ENCODE data around the gene ZNF839.
"Not testable (repeated sequence)": the region's sequence is repeated elsewhere in the genome, so short reads cannot be mapped to it uniquely, and the experiment has no call there.

ZNF839 gene

DNA sequence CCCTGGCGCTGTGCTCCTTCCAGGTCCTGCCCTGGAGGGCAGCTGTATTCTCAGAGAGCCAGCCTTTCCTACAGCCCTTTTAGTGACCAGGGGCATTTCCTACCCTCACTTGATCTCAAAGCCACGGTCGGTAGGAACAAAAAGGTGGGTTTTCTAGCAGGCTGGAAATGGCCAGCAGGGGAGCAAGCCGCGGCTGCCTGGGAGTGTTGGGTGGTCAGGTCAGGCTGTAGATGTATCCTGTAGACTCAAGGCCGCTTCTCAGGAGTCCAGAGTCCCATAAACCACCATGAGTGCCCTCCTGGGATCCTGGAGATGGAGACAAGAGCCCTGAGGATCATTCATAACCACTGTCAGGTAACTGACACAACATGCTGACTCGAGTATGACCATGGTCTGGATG lies 24.5 kb downstream of the ZNF839 start:
- DNase-seq = no peak

DNA sequence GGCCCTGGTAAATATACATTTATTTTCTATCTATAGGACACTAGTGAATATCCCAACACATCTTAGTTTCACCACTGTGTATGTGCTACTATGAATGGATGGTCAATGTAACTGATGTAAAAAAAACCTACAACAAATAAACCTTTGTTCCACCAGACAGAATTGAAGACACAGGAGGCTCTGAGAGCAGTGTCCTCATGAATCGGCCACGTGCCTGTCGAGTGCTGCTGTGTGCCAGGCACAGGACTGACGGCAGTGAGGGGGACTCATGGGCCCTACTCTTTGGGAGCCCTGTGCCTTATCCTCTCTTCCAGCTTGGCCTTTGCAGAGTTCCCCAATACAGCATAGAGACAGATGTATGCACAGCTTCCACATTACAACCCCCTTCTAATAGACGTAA lies 24.9 kb downstream of the ZNF839 start:
- no peak for DNase-seq

DNA sequence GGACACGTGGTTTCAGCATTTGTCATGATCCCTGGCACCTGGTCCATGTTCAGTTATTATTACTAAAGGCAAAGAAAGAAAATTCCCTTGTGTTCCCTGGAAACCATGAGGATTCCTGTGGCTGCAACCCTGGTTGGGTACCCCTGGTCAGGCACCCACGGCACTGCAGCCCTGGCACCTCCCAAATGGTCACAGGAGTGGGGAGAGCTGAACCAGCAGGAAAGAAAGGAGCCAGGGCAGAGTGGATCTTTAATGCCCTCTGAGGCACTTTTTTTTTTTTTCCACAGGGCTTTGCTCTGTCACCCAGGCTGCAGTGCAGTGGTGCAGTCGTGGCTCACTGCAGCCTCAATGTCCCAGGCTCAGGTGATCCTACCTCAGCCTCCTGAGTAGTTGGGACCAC lies 25.7 kb downstream of the ZNF839 start:
- DNase-seq = no peak

DNA sequence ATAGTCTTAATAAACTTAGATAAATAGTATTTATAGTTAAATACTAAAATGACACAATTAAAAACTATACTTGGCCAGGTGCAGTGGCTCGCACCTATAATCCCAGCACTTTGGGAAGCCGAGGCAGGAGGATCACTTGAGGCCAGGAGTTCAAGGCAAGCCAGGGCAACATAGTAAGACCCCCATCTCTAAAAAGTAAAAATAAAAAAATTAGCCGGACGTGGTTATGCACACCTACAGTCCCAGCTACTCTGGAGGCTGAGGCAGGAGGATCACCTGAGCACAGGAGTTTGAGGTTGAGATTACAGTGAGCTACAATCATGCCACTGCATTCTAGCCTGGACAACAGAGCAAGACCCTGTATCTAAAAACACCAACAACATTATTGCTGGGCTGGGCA lies 27.1 kb downstream of the ZNF839 start:
- no peak for DNase-seq

DNA sequence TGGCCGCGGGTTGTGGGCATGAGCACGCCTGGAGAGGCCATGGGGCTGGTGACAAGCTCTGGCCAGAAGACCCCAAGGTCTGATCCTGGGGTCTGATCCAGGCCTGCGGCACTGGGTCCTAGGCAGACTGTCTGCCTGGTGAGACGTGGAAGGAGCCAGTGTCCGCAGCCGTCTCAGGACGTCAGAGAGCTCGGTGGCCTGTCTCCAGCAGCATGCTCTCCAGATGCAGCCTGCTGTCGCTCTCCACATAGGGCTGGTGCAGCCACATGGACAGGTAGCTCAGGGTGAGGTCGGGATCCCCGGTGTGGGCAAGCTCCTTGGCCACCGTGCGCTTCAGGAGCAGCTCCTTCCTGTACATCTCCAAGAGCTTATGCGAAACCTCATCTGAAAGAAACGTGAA lies 28.8 kb downstream of the ZNF839 start:
- no peak for DNase-seq

DNA sequence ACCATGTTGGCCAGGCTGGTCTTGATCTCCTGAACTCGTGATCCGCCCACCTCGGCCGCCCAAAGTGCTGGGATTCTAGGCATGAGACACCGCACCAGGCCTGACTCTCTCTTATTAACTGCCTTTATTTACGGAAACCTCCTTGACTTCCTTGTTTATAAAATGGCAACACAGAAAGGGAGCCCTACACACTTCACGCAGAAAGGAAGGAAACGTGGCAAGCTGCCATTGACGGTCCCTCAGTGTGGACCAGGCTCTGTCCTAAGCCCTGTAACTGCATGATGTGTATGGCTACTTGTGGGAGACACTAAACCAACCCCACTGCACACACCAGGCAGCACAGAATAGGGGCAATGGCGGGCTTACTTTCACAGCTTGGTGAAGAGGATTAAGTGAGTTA lies 31.5 kb downstream of the ZNF839 start:
- DNase-seq = no peak

DNA sequence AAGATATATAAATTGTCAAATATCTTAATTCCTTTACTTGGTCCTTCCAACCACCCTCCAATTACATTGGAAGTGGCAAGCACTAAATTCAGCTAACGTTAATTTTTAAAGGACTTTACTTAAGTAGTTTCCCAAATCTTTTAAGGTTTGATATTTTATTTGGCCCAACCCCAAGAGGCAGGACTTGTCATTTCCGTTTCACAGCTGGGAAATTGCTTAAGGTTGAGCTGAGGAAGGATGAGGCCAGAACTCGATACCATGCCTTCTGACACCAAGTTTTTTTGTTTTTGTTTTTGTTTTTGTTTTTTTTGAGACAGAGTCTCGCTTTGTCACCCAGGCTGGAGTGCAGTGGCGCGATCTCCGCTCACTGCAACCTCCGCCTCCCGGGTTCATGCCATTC lies 32.0 kb downstream of the ZNF839 start:
- not testable (repeated sequence) for DNase-seq

DNA sequence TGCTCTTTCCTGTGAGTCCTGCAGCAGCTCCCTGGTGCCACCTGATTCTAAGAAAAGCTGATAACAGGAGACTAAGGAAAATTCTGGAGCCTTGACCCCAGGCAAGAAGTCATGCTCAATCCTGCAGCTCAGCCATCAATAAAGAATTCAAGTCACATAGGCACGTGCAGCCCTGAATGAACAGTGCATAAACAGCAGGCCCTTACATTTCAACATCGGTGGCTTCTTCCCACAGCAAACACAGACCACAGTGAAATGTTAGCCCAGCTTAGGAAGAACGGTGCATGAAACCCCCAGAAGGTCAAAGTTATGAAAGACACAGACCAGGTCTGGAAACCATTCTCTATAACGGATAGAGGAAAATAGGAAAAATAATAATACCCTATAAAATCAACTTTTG lies 32.7 kb downstream of the ZNF839 start:
- DNase-seq = no peak

DNA sequence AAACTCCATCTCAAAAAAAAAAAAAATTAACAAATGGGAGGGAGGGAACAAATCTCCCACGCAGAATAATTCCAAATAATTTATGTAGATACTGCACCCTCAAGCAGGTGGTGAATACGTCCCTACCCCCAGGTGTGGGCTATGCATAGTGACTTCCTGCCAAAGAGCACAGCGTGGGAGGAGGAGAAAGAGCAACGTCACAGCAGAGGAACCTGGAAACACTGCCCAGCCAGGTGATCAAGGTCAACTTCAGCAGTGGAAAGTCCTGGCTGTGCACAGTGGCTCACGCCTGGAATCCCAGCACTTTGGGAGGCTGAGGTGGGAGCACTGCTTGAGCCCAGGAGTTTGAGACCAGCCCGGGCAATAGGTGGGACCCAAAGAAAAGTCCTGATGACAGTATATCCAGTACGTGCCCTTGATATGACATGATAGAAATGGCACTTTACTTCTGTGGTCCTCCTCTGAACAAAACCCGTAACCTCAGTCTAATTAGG lies 33.6 kb downstream of the ZNF839 start:
- DNase-seq = no peak

DNA sequence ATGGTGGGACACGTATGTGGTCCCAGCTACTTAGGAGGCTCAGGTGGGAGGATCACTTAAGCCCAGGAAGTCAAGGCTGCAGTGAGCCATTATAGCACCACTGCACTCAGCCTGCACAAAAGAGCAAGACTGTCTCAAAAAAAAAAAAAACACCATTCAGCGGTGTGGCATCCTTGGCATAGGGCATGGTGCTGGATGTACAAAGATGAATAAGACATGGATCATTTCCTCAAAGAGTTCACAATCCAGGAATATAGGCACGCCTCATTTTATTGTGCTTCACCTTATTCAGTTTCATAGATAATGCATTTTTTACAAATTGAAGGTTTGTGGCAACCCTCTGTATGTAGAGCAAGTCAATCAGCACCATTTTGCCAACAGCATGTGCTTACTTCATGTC lies 36.7 kb downstream of the ZNF839 start:
- no peak for DNase-seq

DNA sequence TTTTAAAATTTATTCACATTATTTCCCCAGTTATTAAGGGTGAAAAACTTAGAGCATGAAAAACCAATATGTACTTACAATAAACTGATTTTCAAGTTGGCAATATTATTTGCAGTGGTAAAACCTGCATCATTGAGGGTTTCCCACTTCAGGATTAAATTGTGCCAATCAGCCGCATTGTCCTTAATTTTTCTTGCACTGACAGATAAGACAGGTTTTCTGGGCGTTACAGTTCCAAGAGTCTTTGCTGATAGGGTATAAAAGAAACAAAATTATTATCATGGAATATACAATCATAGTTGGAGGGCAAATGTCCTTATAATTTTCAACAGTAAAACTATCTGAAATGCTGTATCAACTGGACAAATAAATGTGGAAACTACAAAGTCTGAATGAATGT lies 39.8 kb downstream of the ZNF839 start:
- no peak for DNase-seq

DNA sequence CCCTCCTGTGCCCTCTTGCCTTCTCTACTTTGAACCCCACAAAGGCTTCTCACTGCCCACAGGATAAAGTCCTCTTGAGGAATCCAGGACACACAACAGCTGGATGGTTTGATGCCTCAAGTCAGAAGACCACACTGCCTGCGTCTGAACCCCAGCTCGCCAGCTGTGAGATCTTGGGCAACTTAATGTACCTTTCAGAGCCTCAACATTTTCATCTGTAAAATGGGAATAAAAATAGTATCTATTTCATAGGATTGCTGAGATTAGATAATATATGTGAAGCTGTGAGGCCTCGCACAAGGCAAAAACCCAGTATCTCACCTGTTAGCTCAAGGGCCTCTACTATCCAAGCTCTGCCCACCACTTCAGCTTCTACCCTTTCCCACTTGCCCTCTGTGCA lies 40.8 kb downstream of the ZNF839 start:
- DNase-seq = no peak

DNA sequence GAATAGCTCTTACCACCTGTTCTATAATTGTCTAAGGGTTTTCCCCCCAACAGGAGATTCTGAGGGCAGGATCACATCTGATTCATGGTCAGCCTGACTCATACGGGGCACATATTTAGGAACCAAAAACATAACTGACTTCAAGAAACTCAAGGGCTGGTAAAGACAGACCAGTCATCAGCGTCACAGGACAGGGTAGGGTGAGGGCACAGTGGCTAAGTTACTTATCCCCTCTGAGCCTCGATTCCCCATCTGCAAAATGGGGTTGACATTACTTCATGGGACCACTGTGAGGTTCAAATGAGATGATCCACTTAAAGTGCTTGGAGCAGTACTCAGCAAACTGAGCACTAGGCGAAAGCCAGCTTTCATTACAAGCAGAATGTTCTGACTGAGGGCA lies 42.5 kb downstream of the ZNF839 start:
- DNase-seq = peak; percentile 73

DNA sequence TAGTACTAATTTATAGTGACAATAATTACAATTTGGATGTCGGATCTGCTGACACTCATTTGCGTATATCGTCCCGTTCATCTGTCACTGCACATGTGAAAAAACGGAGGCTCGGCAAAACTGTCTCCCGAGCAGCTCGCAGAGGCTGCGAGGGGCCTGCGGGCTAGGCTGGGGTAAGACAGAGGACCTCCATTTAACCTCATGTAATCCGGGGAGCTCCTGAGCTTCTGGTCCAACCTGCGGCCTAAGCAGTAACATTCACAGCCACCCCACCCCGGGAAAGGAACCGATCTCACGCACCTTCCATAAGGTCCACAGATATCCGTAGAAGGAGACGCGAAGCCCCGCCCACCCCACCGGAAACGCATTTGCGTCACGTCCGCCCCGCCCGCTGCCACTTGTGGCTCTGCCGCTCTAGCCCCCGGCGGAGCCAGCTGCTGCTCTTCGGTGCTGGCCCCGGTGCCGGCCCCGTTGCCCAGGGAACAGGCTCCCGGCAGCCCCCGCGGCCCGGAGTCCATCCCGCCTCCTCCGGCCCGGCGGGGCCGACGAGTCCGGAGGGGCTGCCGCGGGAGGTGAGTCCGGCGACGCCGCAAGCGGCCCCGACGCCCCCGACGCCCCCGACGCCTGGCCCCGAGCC lies 43.1 kb downstream of the ZNF839 start, which contains the start of the genes CINP and TECPR2:
Gene CINP (minus strand): TSS at position 346 of the 637 bp plus-strand sequence. CDS start 39 bp downstream, at position 307.
Gene TECPR2 (plus strand): TSS at position 397 of the 637 bp plus-strand sequence. CDS start 13,781 bp downstream, outside the sequence.
- peak; percentile 96 for DNase-seq

DNA sequence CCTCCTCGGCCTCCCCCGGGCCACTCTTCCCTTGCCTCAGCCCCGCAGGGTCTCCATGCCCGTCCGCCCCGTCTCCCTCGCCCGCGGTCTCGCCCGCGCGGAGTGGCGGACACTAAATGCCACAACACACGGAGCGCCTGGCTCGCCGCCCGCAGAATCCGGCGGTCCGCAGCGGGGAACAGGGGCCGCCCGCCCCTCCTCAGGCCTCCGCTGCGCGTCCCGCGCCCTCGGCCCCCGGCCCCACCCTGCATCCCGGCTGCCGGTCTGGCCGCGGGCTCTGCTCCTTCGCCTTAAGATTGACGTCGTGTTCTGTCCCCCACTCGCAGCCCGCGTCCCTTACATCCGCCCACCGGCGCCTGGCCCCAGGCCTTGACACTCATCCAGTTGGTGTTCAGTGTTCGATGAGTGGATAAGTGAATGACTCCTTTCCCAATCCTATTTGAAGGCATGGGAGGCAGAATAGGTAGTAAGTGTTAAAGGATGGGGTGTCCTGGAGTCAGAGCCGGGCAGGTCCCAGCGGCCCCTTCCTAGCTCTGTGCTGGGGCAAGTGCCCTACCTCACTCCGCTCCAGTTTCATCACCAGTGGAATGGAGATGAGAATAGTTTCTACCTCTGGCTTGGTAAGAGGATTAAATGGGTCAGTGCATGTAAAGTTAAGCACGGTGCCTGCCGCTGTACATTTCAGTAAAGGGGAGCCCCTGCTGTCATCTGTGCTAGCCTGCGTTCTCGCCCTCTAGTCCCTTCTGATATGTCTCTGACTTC lies 43.8 kb downstream of the ZNF839 start:
- peak; percentile 23 for DNase-seq

DNA sequence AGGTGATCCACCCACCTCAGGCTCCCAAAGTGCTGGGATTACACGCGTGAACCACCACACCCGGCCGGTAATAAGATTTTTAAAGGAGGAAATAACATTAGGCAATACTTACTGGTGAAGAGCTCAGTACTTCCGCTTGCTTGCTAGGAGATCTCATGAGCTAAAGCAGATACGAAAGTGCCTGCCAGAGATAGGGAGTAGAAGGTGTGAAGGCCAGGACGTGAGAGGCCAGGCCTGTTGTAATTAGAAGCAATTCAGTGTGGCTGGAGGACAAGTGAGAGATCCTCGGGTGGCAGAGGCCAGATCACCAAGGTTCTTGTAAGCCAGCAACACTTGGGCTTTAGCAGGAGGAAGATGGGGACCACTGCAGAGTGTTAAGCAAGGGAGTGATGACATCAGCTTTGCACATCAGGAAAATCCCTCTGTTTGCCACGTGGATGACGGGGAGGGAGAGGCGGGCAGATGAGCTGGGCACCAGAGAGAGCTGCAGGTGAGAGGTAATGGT lies 50.8 kb downstream of the ZNF839 start:
- no peak for DNase-seq

DNA sequence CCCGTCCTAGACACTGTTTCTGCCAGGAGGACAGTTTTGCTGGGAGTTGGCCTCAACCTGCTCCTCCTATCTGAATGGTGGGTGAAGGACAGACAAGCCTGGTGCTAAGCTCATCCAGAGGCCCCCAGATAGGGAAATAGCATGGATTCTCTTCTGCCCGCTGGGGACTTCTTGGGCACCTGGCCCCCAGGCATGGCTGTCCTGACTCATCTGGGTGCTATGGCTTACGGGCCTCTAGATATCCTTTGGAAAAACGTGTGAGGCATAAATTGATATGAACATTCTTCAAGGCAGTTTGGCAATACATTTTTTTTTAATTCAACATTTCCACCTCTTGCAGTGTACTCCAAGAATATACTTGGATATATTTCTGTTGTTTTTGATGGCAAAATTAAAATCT lies 51.8 kb downstream of the ZNF839 start:
- DNase-seq = no peak

DNA sequence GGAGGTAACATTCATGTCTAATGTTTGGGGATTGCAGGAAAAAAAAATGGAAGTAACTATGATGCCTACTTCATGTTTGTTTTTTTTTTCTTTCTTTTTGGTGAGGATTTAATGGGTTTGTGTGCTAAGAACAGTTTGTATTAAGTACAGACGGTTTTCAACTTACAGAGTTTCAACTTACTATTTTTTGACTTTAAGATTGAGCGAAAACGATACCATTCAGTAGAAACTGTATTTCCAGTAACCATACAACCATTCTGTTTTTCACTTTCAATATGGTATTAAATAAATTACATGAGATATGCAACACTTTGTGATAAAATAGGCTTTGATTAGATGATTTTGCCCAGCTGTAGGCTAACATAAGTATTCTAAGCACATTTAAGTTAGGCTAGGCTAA lies 53.6 kb downstream of the ZNF839 start:
- DNase-seq = no peak

DNA sequence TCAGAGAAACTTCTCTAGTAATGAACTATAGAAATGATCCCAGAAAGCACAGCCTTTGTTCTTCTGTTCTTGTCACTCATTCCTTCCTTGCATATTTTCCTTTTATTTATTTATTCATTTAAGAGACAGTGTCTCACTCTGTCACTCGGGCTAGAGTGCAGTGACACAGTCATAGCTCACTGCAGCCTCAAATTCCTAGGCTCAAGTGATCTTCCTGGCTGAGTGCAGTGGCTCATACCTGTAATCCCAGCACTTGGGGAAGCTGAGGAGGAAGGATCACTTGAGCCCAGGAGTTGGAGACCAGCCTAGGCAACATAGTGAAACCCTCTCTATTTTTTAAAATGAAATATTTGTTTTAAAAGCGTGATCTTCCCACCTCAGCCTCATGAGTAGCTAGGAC lies 54.7 kb downstream of the ZNF839 start:
- no peak for DNase-seq

DNA sequence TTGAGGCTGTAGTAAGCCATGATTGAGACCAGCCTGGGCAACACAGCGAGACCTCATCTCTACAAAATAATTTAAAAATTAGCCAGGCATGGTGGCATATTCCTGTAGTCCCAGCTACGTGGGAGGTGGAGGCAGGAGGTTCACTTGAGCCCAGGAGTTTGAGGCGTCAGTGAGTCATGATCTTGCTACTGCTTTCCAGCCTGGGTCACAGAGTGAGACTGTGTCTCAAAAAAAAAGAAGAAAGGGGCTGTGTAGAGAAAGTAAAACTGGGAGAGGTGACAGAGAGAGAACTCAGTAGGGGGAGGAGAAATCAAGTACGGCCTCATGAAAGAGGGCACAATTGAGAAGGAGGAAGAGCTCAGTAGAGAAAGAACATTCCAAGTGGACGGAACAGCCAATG lies 55.6 kb downstream of the ZNF839 start:
- DNase-seq = no peak

DNA sequence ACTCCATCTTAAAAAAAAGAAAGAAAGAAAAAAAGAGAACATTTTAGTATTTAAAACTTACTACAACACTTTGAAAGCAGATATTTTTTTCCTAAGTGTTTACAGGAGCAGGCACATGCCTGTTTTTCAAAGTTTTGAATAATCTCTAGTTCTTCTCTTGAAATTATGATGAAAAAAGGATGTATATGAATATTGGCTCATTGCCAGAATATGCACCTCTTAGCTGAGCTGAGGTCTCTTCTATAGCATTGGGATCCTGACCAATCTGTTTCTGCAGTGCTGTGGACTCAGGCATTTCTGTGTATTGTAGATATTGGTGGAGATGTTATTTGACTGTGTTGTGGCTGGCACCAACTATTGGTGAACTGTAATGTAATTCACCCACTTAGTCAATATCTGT lies 58.1 kb downstream of the ZNF839 start:
- DNase-seq = no peak

DNA sequence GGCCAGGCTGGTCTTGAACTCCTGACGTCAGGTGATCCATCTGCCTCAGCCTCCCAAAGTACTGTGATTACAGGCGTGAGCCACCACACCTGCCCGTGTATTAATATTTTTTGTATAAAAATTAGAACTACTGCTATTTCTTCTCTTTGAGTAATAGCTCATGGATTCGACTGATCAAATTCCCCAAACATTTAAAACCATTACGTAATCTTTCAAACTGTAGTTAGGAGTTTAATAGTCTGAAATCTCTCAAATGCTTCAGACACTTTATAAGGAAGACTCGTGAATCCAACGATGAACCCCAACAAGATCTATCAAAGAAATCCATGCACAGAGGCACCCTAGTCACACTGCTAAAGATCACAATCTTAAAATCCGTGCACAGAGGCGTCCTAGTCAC lies 59.3 kb downstream of the ZNF839 start:
- no peak for DNase-seq

DNA sequence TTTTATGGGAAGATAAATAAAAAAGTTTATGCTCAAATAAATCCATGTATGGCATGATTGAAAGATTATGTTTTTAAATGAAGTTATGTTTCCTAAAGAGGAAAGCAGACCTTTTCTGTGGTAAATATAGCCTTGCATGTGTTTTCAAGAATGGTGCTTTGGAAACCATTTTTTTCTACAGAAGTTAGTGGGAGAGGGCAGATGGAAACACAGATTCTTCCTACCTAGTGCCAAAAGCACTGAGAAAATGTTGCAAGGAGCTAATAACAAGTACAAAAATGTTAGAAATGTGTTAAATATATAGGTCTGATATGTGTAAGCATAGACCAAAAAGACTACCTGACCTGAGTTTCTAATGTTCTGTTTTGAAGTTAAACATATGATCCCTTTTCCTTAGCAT lies 67.5 kb downstream of the ZNF839 start:
- DNase-seq = no peak

DNA sequence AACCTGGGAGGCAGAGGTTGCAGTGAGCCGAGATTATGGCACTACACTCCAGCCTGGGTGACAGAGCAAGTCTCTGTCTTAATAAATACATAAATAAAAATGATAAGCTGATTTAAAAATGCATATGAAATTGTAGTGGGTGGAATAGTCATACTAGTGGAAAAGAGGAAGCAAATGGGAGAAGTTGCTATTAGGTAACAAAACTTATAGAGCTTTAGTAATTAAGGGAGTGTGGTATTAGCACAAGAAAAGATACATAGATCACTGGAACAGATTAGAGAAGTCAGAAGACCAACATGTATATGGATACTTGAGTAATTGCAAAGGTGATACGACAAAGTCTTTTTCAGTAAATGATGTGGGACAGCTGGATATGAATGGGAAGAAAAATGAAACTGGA lies 69.7 kb downstream of the ZNF839 start:
- DNase-seq = no peak
